IPS-NIHi7 (cell line): ENCODE results near the gene SBNO2.

ENCODE experiments used
- DNase-seq: peaks from one replicate; pipeline ENCODE4 v3.0.0; 2012; ENCODE audit warnings: mixed read lengths; ENCODE audit errors: extremely low spot score

The SBNO2 gene

DNA sequence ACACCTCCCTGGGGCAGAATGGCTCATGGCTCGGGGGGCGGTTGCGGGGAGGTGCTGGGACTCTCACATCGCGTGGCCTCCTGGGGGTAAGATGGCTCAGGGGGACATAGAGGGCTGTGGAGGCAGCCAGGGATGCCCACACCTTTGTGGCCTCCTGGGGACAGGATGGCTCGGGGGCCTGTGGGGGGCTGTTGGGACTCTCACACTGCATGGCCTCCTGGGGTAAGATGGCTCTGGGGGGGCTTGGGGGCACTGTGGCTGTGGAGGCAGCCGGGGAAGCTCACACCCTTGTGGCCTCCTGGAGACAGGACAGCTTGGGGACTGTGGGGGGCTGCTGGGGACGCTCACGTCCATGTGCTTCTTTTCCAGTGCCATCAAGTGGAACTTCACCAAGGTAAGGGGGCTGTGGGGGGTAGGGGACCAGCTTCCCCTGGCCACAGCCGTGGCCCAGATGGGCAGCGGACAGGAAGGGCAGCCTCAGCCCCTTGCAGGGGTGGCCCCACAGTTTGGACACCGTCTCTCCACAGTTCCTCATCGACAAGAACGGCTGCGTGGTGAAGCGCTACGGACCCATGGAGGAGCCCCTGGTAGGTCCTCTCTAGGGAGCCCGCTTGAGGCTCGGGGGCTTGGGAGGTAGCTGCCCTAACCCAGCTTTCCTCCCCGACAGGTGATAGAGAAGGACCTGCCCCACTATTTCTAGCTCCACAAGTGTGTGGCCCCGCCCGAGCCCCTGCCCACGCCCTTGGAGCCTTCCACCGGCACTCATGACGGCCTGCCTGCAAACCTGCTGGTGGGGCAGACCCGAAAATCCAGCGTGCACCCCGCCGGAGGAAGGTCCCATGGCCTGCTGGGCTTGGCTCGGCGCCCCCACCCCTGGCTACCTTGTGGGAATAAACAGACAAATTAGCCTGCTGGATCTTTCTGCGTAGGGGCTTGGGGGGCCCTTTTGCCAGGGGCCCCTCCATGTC lies 67.9 kb downstream of the SBNO2 start:
- no peak for DNase-seq

GRCh38 chr19:1105008-1105872 lies 68.8 kb downstream of the SBNO2 start:
- peak; percentile 57 for DNase-seq

DNA sequence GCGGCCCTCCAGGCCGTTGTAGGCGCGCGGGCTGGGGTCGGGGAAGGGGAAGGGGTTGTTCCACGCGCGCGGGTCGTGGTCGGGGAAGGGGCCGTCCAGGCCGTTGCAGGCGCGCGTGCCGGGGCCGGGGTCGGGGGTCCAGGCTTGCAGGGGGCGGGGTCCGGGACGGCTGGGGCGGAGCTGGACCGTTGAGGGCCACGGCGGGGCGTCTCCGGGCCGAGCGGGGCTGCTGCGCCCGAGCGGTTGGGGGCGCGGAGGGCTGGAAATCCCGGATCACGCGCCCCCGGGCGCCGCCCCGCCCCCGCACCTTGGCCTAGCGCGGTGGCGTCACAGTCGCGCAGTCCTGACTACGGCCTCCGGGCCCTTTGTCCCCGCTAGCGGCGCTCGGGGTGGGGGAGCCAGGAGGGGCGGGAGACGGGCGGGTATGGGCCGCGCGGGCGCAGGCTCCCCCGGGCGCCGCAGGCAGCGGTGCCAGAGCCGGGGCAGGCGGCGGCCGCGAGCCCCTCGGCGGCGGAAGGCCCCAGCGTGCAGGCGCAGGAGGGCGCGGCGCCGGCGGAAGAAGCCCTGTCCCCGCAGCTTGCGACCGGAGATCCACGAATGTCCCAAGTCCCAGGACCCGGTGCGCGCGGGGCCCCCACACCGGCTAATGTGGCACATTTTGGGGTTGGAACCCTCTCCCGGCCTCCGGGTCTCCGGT lies 69.6 kb downstream of the SBNO2 start:
- peak; percentile 83 for DNase-seq

DNA sequence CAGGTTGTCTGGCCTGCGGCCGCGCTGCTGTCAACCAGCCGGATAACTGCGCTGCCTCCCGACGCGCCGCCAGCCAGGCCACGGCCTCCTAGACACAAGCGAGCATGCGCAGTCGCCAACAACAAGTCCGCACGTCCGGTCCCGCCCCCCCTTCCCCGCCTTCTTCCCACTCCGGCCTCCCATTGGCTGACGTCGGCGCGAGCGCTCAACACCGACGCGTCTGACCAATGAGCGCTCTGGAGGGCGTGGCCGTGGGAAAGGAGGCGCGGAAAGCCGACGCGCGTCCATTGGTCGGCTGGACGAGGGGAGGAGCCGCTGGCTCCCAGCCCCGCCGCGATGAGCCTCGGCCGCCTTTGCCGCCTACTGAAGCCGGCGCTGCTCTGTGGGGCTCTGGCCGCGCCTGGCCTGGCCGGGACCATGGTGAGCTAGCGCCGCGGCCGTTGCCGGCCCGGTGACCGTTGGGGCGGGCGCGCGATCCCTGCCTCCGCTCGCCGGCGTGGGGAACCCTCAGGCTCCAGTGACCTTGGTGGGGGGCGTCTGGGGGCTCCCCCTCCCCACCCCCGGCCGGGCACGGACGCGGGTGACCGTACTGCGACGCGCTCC lies 70.3 kb downstream of the SBNO2 start, which contains the start of gene GPX4:
Gene GPX4, plus strand, starts transcription at position 287 of the 603 bp plus-strand sequence. Its CDS starts 50 bp downstream, at position 337.
- peak; percentile 97 for DNase-seq

GRCh38 chr19:1103132-1103707 lies 70.8 kb downstream of the SBNO2 start:
- no peak for DNase-seq

DNA sequence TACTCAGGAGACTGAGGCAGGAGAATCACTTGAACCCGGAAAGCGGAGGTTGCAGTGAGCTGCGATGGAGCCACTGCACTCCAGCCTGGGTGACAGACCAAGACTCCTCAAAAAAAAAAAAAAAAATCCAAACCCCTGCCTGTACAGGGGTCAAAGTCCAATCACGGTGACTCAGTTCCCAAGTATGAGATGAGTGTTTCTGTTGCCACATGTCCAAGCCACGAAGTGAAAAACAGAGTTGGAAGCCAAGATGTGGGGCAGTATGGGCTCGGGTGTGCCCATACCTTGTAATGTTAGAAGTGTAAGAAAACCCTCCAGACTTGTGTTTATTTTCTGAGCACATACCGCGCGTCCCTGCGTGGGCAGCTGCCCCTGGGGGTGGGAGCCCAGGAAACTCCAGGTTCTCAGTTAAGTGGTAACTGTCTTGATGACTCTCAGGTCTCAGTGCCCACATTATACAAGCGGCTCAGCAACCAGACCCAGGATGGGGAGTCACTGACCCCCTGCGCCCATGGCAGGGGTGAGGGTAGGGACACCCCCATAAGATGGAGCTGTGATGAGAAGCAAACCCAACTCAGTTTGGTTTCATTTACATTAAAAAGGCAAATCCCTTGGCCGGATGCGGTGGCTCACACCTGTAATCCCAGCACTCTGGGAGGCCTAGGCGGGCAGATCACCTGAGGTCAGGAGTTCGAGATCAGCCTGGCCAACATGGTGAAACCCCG lies 71.5 kb downstream of the SBNO2 start:
- DNase-seq, result no peak

- DNase-seq, result no peak
These were observed 72.8 kb downstream of the SBNO2 start for GRCh38 chr19:1101337-1101698.

- no peak for DNase-seq
These were observed 75.7 kb downstream of the SBNO2 start for GRCh38 chr19:1098177-1099051.

DNA sequence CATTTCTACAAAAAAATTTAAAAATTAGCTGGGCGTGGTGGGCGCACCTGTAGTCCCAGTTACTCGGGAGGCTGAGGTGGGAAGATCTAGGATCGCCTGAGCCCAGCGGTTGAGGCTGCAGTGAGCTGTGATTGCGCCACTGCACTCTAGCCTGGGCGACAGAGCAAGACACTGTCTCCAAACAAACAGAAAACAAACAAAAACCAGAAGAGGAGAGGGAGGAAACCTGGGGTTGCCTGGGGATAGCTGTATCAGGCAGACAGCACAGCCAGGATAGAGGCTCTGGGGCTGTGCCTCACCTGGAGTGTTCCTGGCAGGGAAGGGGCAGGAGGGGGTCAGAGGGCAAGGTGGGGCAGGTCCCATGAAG lies 76.3 kb downstream of the SBNO2 start:
- DNase-seq, result no peak

DNA sequence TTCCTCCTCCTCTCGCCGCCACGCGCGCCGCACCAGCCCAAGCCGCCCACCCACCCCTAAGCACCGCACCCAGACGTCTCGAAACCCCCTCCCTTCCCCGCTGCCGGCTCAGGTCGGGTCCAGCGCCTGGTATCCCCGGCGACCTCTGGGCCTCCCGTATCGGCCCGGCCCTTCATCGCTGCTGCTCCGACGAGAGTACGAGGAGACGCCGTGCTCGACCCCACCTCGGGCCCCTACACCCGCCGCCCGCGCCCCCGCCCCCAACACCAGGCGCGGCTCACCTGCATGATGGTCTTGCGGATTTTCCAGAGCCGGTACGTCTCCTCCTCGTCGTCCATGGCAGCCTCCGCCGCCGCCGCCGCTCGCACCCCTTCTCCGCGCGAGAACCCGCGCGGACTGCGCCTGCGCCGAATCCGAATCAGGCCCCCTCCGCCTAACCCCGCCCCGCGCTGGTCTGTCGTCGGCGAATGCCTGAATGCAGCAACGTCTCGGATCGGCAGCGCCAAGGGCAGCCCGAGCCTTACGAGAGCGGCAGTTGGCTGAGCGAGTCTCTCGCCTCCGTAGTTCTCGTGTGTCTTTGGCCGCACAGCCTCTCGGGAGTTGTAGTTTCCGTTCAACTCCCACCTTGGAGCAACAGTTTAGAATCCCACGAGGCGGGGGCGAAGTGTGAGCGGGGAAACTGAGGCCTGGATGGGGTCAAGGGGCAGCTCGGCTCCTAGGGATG lies 78.9 kb downstream of the SBNO2 start, which contains the start of gene POLR2E:
Gene POLR2E, minus strand, starts transcription at position 398 of the 724 bp plus-strand sequence. Its CDS starts 60 bp downstream, at position 338.
- peak; percentile 99 for DNase-seq

DNA sequence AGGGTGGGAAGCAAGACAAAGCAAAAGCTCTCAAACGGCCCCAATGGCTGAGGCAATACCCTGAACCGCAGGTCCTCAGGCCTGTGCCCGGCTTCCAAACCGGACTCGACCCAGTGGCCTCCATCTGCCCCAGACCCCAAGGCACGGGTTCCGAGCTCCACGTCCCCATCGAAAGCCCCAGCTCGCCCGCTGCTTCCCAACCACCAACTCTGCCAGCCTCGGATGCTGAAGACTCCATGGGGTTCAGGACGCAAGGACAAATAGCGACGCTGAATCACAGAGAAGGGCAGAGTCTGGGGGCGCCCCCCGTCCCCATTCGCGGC lies 79.5 kb downstream of the SBNO2 start:
- no peak for DNase-seq

DNA sequence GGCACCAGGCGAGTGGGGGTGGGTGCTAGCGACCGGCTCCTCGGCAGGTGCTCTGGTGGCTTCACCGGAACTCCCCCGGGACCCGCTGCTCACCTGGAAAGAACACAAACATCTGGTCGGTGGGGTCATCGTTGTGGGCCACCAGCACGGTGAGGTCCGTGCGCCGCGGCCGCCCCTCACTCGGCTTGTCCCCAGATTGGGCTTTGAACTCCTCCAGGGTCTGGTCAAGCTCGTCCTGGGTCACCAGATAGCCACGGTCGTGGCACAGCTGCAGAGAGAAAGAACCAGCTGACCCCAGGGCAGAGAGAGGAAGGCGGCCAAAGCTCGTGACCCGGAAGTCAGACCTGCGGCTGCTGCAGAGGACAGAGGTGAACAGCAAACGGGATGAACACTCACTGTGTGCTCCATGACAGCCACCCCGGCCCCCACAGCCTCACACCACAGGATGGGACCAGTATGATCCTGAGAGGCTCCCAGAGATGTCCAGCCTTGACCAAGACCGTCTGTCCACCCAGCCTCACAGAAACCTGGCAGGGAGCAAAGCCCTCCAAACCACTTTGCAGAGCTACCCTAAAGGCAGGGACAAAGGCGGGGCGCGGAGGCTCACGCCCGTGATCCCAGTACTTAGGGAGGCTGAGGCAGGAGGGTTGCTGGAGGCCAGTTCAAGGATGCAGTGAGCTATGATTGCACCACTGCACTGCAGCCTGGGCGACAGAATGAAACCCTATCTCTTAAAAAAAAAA lies 80.1 kb downstream of the SBNO2 start:
- DNase-seq, result no peak

GRCh38 chr19:1093330-1093729 lies 80.7 kb downstream of the SBNO2 start:
- no peak for DNase-seq

GRCh38 chr19:1091544-1092175 lies 82.4 kb downstream of the SBNO2 start:
- no peak for DNase-seq

DNA sequence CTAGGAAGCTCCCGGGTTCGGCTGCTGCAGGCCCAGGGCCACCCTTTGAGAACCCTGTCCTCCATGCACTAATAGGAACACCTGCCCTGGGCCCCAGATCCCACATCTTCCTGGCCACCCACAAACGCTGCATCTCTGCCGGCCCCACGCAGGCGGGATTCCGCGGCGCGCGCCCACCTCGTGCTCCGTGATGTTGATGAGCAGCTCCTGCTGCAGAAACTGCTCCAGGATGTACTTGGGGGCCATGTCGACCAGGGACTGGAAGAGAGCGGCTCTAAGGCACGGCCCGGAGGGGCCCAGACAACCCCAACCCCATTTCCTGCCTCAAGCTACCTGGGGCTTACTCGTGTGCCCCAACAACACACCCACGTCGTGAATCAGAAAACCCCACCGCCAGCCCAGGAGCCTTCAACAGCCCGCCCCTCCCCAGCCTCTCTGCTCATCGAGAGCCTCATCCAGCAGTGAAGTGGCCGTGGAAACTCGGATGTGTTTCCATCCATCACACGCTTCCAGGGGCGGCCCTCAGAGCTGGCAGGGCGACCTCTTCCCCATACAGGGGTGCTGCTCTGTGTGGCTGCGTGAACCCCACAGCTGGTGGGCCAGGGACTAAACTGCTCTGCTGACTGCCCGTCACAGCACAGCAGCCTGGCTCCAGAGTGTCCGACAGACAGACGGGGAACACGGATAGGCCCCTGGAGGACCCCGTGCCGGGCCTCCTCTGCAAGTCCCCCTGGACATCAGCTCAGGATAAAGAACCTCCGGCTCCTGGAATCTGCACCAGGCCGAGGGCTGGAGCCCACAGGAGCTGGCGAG lies 83.1 kb downstream of the SBNO2 start:
- no peak for DNase-seq

DNA sequence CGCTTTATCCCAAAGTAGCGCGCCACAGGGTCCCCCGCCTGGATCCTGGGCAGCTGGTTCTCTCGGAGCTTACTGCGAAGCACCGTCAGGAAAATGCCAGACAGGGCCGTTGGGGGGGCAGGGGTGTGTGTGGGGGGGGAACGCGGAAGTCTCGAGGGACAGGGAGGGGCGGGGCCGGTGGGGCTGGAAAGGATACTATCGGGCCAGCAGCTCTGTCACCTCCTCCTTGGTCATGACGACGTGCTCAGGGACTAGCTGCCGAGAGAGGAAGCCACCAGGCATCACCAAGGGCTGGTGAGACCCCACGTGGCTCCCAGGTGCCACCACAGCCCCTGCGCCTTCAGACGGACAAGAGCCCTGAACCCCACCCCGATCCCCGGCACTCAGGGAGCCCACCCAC lies 84.2 kb downstream of the SBNO2 start:
- DNase-seq, result no peak
